Nephron progenitor cell (in vitro differentiated cells): Measurements from ENCODE around the gene ECHS1.

ENCODE experiments used
- DNase-seq: peaks from one replicate; pipeline ENCODE4 v3.0.0; 2021
- H3K27ac Mint-ChIP-seq: 2 replicates; pipeline ENCODE4 v1.8.0; 2021; ENCODE audit warnings: mild to moderate bottlenecking, moderate library complexity, mixed read lengths
- H3K27me3 Mint-ChIP-seq: 2 replicates; pipeline ENCODE4 v1.8.0; 2021; ENCODE audit warnings: mild to moderate bottlenecking, low read depth, mixed read lengths; ENCODE audit not compliant: poor library complexity
- H3K36me3 Mint-ChIP-seq: 2 replicates; pipeline ENCODE4 v1.8.0; 2021; ENCODE audit warnings: low read depth, mixed read lengths
- H3K4me1 Mint-ChIP-seq: 2 replicates; pipeline ENCODE4 v1.8.0; 2021; ENCODE audit warnings: mixed read lengths
- H3K4me3 Mint-ChIP-seq: 2 replicates; pipeline ENCODE4 v1.8.0; 2021; ENCODE audit warnings: mild to moderate bottlenecking, moderate library complexity, mixed read lengths
- H3K9me3 Mint-ChIP-seq: 2 replicates; pipeline ENCODE4 v1.8.0; 2021; ENCODE audit warnings: mild to moderate bottlenecking, moderate library complexity, mixed read lengths
- TF ChIP-seq, protein P1 (sequence below): fragments of 200-600 bp; sonication (generic); IDR thresholded peaks from 2 replicates; pipeline ENCODE4 v1.5.0; 2021; ENCODE audit warnings: antibody characterized with exemption

The ECHS1 gene

DNA sequence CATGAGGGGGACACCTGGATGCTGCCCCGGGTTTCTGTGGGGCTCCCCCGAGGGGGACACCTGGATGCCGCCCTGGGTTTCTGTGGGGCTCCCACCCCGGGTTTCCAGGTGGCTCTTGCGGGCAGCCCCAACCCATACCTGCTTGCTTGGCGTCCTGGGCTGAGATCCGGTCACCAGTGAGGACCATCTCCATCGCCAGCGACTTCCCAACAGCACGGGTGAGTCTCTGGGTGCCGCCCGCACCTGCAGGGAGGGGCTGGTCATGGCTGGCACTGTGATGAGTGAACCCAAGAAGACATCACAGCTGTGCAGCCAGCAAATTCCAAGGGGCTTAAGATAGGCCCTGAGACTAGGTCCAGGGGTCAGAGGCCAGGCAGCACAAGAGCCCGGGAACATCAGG is 6.4 kb downstream of the ECHS1 start:
- H3K27me3 Mint-ChIP-seq: no peaks in the 10 kb centered on the region
- peaks cover 18% of the 10 kb centered on the region for H3K4me1 Mint-ChIP-seq
- DNase-seq: no peak
- H3K4me3 Mint-ChIP-seq: no peak overlapping the region
- H3K9me3 Mint-ChIP-seq: no peaks in the 10 kb centered on the region
- peaks cover 47% of the 10 kb centered on the region for H3K36me3 Mint-ChIP-seq
- no peak overlapping the region for H3K27ac Mint-ChIP-seq
- TF ChIP-seq, protein P1, sequence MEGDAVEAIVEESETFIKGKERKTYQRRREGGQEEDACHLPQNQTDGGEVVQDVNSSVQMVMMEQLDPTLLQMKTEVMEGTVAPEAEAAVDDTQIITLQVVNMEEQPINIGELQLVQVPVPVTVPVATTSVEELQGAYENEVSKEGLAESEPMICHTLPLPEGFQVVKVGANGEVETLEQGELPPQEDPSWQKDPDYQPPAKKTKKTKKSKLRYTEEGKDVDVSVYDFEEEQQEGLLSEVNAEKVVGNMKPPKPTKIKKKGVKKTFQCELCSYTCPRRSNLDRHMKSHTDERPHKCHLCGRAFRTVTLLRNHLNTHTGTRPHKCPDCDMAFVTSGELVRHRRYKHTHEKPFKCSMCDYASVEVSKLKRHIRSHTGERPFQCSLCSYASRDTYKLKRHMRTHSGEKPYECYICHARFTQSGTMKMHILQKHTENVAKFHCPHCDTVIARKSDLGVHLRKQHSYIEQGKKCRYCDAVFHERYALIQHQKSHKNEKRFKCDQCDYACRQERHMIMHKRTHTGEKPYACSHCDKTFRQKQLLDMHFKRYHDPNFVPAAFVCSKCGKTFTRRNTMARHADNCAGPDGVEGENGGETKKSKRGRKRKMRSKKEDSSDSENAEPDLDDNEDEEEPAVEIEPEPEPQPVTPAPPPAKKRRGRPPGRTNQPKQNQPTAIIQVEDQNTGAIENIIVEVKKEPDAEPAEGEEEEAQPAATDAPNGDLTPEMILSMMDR: no peak

DNA sequence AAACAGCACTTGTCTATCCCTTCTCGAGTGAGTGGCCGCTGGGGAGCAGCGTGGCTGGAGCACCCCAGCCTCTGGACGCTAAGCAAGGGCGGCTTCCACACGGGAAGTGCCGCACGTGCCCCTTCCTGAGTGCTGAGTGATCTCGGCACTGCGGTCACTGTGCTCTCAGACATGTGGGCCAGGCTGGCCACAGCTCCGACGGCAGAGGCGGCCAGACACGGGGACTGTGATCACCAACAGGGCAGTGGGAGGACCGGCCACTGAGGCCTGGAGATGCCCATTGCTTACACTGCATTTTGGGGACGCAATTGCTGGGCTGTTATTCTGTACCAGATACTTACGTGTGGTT is 7.0 kb downstream of the ECHS1 start:
- no peak overlapping the region for H3K27ac Mint-ChIP-seq
- TF ChIP-seq, protein P1: no peak
- H3K4me3 Mint-ChIP-seq: no peak overlapping the region
- peaks cover 52% of the 10 kb centered on the region for H3K36me3 Mint-ChIP-seq
- H3K9me3 Mint-ChIP-seq: no peaks in the 10 kb centered on the region
- peaks cover 23% of the 10 kb centered on the region for H3K4me1 Mint-ChIP-seq
- DNase-seq: no peak
- H3K27me3 Mint-ChIP-seq: no peaks in the 10 kb centered on the region

DNA sequence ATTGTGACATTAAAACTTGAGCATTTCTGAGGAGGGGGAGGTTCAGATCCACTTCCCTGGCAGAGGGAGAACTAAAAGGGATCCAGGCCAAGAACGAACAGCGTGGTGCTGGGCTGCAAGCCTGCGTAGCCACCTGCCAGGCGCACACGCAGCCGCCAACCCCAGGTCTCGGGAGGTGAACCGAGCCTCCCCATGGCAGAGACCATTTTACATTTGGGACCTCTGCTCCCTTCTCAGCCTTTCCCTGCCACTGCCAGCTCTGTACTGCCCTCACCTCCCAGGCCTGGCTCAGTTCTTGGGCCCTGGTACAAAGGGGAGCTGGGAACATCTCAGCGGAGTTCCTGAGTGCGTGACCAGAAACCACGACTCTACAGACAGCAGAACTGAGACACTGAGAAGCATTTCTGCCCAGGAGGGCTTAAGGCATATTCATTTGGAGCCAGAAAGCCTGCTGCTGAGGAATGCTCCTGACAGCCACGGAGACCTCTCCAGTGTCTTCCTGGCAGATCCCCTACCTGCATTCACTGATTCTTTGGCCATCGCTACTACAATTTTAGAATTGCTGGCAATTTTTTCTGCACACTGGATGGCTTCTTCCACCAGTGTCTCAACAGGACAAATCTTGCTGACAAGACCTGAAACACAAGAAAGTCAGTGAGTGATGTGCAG is 7.6 kb downstream of the ECHS1 start:
- H3K4me1 Mint-ChIP-seq: peaks cover 23% of the 10 kb centered on the region
- TF ChIP-seq, protein P1: no peak
- no peak overlapping the region for H3K4me3 Mint-ChIP-seq
- H3K27me3 Mint-ChIP-seq: no peaks in the 10 kb centered on the region
- H3K9me3 Mint-ChIP-seq: no peaks in the 10 kb centered on the region
- DNase-seq: no peak
- no peak overlapping the region for H3K27ac Mint-ChIP-seq
- peaks cover 52% of the 10 kb centered on the region for H3K36me3 Mint-ChIP-seq

DNA sequence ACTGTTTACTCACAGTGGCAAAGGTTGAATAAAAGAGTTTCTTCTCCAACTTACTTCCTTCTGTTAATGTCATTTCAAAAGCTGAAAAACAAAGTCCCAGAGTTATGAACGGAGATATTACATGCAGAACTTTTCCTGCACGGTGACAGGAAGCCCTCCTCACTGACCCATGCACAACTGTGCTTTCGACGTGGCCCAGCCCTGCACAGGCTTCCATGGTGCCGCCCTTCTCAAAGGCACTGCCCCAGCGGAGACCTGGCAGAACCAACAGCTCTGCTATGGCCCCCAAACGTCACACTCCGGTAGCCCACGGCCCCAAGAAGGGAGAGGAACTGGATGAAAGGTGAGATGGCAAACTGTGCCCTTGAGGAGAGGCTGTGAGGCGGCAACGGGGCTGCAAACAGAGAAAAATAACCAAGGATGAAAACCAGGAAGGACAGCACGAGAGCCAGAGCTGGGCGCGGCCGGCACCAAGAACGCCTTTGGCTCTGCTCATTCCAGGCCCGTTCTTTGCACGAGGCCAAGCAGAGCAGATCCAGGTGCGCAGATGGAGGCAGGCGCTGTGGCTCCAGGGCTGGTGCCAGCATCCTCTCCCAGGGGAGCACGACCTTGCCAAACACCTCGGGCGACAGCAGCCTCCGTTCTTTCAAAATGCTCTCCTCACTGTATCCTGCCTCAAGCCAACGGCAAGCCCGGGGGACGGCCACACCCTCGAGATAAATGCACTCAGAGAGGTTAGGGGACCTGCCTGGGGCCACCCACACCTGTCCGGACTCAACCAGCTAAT is 8.3 kb downstream of the ECHS1 start:
- Mint-ChIP-seq H3K36me3 (peaks cover 44% of the 10 kb centered on the region), H3K4me1 (peaks cover 23% of the 10 kb centered on the region), H3K27me3 (no peaks in the 10 kb centered on the region), H3K4me3 (no peak overlapping the region), H3K9me3 (no peaks in the 10 kb centered on the region), H3K27ac (peak overlapping the region; percentile 25)
- DNase-seq: no peak
- TF ChIP-seq, protein P1: no peak

DNA sequence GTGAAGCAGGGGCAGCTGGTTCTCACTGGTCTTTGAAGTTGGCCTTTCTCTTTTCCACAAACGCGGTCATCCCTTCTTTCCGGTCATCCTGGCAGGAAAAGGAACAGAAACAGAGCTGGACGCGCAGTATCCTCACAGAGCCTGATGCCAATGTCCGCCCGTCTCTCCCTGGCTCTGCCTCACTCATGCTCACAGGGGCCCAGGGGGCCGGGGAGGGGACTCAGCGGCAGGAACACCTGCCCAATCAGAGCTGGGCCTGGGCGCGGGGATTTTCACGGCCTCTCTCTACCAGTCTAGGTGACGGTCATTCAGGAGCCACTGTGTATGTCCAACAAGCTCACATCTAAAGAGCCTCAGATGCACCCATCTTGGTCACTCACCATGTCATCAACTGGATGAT is 10.3 kb downstream of the ECHS1 start:
- TF ChIP-seq, protein P1: no peak
- Mint-ChIP-seq H3K4me3 (no peak overlapping the region), H3K27ac (peak overlapping the region; percentile 98), H3K4me1 (peaks cover 14% of the 10 kb centered on the region), H3K27me3 (no peaks in the 10 kb centered on the region), H3K9me3 (no peaks in the 10 kb centered on the region), H3K36me3 (peaks cover 36% of the 10 kb centered on the region)
- DNase-seq: no peak
